Renal pelvis (tissue), 4 donors: ENCODE results near the gene TUBGCP2. TPM values are rescaled to one million over a fixed set of nuclear protein-coding genes. Genes with fewer than 3 reads are reported as not detected.

Experiments used
- DNase-seq: peaks from one replicate; pipeline ENCODE4 v3.0.0-alpha.2; 2013
- polyA plus RNA-seq, 3 donors: library from polyadenylated mRNA; unstranded; fragments of 120-200 nt; gene quantifications; one replicate each; pipeline ENCODE4 v1.2.1, GENCODE V29; 2013; ENCODE audit not compliant: insufficient read length in 3 of 3

The TUBGCP2 gene
- polyA plus RNA-seq, 3 donors: 59.0 to 75.5 (median 74.7) TPM

DNA sequence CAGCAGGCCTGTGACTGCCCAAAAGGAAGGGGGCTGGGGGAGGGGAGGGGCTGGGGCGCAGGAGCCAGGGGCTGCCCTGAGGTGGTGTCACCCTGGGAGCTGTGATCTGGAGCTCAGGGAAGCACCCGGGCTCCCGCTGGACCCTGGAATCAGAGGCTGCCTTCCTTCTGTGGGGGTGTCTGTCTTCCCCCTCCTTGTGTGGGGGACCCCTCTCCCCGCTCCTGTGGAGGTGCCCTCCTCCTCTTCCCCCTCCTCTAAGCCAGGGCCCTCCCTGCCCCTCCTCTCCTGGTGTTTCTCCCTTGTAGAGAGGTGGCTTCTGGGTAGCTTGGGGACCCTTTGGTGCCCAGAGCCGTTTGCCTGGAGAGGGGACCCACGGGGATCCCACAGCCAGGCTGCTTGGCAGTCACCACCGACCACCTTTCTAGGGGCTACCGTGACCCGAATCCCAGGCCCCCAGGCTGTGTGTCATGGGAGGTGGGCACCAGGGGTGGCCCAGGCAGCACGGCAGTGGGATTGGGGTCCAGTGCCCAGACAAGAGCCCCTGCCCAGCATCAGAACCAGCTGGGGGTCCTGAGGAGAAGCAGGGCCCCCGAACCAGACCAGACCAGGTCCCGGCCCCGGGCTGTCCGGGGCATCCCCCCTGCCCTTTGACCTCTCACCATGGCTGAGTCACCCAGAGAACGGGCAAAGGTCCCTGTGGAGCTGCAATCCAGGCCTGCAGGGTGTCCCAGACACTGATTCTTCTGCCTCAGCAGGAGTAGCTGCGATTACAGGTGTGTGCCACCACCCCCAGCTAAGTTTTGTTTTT lies 39.2 kb upstream of the TUBGCP2 start:
- DNase-seq: no peak

DNA sequence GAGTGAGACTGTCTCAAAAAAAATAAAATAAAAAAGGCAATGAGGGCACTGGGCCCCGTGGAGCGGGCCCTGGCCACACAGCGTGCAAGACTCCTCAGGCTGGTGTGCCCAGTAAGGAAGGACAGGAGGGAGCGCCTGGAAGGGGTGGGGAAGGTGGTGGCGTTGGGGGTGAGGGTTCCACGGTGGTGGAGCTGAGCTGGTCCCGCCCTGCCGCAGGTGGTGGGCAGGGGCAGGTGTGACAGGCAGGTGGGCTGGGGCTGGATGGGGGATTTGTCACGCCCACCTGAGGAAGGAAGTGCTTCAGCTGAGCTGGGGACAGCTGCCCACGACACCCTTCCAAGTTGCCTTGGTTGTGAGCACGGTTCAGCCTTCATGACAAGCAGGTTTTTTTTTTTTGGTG lies 37.7 kb upstream of the TUBGCP2 start:
- DNase-seq: no peak

DNA sequence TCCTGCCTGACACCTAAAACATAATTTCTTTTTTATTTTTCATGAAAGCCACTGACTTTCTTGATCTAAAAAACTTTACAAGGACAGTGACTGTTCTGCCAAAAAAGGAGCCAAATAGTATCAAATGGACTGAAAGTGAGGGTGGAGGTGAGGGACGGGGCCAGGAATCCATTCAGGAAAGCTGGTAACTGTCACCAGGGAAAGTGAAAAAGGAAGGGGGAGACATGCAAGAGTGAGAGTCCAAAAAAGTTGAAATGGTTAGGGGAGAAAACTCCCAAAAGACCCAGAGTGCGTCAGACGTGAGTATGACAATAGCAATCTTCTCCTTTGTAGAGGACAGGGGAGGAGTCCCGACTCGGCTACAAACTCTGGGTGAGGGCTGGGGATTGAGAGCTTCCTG lies 35.6 kb upstream of the TUBGCP2 start:
- DNase-seq: no peak

DNA sequence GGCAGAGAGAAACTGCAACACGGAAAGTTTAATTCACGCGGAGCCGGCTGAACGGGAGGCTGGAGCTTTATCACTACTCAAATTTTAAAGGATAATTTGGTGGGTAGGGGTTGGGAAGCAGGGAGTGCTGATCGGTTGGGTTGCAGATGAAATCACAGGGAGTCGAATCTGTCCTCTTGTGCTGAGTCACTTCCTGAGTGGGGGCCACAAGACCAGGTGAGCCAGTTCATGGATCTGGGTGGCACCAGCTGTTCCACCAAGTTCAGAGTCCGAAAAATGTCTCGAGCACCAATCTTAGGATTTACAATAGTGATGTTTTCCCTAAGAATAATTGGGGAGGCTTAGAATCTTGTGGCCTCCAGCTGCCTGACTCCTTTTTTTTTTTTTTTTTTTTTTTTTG lies 34.9 kb upstream of the TUBGCP2 start:
- no peak for DNase-seq

DNA sequence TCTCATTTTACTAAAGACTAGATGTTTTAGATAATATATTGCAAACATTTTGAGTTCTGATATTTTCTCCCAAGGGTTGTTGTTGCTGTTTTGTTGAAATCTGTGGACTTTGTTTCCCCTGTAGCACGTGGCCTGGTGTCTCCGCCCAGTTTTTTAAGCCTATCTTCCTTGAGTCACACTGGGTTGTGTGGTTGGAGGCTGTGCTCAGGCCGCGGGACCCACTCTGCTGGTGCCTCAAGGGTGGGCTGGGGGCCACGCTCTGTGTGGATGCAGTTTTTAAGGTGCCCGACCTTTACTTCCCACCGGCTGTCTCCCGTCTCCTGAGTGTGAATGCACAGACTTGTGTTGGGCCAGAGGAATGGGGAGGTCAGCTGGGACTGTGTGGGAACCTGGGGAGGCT lies 34.3 kb upstream of the TUBGCP2 start:
- no peak for DNase-seq

DNA sequence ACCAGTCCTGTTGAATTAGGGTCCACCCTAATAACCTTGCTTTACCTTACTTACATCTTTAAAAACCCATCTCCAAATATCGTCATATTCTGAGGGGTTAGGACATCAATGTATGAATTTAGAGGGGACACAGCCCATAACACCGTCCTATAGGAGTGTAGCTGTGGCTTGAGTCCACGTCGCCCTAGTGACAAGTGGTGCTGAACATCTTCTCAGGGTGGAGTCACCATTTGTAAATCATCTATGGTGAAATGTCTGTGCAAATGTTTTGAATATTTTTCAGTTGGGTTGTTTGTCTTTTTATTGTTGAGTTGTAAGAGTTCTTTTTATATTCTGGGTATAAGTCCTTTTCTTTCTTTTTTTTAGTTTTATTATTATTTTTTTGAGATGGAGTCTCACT lies 33.3 kb upstream of the TUBGCP2 start:
- no peak for DNase-seq

DNA sequence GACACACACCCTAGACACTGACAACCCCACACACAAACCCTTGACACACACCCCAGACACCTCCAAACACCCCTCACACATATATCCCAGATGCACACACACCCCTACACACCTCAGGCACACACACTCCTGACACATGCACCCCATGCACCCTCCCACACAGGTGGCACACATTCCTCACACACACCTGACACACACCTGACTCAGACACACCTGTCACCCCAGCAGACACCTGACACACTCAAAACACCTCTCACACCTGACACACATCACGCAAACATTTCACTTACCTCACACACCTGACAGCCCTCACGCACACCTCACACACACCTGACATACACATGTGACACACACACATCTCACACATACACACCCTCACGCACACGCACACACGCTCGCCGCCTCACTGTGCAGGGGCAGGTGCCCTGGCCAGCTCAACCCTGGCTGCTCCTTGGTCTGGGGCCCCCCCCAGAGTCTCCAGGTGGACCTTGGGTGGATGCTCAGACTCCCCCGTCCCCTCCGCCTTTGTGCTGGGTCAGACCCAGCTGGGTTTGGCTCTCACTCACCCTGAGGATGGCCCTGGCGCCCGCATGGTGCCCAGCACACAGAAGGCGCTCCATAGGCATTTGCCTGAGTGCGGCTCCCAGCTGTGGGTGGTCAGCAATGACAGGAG lies 31.2 kb upstream of the TUBGCP2 start:
- DNase-seq: no peak

DNA sequence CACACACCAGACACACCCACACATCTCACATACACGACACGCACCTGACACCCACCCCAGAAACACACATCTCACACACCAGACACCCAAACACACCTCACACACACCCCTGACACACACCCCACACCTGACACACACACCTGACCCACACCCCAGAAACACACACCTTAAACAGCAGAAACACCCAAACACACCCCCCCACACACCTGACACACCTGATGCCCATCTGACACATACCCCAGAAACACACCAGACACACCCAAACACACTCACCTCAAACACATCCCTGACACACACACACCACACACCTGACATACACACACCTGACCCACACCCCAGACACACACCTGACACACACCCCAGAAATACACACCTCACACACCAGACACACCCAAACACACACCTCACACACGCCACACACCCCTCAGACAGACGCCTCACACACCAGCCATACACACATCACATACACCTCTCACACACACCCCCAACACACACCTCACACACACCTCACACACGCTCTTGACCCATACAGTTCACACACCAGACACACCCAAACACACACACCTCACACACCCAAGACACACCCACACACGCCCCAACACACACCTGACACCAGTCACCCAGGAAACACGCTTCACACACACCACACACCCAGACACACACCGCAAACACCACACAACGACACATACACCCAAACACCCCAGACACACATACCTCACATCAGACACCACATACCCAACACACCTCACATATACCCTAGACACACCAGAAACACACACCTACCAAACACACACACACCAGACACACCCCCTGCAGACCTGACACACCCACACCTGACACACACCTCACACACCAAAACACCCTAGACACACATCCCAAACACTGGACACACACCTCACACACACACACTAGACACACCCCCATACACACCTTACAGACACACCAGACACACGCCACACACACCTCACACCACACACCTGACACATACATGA lies 29.7 kb upstream of the TUBGCP2 start:
- no peak for DNase-seq

DNA sequence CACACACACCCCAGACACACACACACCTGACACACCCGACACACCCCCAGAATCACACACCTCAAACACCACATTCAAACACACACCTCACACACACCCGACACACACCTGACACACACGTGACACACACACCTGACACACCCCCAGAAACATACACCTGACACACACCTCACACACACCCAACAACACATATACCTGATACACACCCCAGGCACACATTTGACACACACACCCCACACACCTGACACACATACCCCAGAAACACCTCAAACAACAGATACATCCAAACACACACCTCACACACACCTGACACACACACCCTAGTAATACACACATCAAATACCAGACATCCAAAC lies 28.7 kb upstream of the TUBGCP2 start:
- no peak for DNase-seq

DNA sequence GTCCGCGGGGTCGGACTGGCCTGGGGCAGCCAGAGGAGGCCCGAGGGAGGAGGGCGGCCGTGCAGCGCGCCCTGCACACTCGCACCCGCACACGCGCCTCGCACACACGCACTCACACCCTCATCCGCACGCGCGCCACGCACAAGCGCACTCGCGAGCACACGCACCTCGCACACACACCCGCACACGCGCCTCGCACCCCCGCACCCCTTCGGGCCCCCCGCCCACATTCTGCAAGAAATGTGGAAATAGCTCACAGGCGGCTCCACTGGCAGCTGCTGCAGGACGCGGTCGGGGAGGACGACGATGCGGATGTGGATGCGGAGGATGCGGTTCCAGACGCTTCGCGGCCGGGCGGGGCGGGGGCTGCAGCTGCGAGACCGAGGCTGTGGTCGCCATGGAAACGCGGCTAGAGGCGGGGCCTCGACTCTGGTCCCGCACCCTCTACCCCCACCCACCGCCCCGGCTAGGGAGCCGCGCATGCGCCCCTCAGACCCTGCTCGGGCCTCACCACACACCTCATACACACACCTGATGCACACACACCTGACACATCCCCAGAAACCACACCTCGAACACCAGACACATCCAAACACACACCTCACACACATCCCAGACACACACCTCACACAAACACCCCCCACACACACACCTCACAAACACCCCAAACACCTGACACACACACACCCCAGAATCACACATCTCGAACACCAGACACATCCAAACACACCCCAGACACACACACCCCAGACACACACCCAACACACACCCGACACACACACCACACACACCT lies 28.1 kb upstream of the TUBGCP2 start, which contains the start of gene CALY:
TSS of gene CALY (minus strand) at position 320 of the 793 bp plus-strand sequence. CDS start 7,907 bp downstream, outside the sequence.
- DNase-seq: no peak

DNA sequence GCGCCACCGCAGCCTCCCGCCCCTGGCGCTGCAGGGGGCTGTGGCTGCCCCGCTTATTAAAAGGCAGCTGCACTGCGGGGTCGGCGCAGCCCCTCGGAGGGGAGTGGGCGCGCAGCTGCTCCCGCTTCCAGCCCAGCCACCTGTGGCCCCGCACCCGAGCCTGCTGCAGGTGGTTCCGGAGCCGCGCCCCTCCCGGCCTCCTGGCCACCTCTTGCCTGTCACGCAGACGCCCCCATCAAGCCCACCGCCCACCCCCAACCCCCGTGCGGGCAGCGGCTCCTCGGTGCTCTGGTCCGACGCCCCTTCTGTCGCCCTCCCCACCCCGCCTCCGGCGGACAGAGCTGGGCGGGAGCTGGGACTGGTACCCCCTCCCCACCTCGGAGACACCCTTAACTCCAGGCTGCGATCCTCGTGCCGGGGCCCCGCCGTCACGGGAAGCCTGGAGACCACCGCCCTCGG lies 27.5 kb upstream of the TUBGCP2 start:
- DNase-seq: no peak

DNA sequence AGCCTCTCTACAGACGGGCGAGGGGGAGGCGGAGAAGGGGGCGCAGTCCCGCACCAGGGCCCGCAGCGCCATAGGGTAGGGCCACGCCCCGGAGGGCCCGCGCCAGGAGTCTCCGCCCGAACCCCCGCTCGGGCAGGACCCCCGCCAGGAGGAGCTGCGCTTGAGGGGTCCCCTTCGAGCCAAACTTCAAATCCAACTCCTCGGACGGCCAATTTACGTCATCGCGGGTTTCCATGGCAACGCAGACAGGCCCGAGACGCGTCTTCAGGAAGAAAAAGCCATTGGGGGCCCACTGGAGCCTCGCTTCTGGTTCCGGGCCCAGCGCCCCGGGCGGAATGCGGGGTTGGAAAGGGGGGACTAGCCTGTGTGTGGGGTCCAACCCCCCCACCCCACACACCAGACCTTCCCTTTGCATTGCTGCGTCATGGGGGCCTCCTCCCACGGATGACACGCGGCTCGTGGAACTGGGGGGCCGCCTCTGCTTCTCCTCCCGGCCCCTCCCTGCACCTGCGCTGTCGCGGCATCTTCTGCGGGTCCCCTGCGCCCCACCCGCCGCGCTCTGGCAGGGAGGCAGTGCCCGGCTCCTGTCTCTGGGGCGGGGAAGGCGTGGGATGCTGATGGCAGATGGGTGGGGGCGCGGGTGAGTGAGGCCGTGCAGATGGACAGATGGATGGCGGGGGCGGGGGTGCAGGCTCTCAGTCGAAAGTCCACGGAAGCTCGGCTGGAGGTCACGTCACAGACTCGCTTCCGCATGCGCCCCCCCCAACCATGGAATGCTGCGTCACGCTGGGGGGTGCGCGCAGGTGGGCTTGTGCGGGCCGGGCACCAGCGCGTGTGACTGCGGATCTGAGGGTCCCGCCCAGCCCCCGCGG lies 26.8 kb upstream of the TUBGCP2 start:
- peak; percentile 67 for DNase-seq

DNA sequence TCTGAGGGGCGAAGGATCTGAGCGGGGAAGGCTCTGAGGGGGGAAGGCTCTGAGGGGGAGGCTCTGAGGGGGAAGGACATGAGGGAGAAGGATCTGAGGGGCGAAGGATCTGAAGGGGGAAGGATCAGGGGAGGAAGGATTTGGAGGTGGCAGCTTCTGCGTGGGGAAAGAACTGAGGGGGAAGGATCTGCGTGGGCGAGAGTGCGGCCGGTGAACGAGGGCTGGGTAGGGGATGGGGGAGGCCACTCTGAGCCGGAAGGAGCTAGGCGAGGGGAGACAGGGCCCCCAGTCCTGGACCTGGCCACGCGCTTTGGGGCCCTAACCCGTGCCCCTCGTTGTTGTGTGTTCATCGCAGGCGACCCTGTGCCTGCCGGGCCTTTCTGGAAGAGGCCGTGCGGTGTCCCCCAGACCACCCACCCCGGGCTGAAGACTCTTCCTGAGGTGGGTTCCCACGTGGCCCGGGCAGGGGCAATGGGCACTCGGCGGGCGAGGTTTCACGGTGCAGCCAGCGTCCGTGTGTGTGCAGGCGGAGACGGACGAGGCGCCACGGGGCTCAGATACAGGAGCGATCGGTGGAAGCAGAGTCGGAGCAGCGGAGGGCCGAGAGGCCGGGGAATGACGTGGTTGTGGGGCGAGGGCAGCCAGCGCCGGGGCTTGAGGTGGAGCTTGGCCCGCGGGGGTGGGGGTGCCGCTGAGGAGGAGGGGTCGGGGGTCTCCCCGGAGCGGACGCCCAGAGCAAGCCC lies 26.0 kb upstream of the TUBGCP2 start:
- DNase-seq: no peak

DNA sequence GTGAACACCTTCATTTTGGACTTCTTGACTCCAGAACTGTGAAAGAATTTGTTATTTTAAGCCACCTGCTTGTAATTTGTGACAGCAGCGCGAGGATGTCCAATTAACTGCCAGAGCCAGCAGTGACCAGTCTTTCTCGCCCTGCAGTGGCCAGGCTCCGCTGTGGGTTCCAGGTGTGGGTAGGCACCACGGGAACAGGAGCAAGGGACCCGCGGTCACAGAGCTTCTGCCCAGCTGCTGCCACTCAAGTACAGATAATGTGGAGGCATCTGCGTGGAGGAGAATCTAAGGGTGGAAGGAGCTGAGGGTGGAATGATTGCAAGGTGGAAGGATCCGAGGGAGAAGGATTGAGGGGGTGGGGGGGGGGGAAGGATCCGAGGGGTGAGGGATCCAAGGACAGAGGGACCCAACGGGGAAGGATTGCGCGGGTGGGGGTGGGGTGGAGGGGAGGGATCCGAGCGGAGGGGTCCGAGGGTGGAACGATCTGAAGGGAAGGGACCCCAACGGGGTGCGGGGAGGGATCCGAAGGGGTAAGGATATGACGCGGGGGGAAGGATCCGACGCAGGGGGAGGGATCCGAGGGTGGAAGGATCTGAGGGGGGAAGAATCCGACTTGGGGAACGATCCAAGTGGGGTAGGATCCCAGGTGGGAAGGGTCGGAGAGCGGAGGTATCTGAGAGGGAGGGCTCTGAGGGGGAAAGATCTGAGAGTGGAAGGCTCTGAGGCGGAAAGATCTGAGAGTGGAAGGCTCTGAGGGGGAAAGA lies 24.4 kb upstream of the TUBGCP2 start:
- DNase-seq: no peak

DNA sequence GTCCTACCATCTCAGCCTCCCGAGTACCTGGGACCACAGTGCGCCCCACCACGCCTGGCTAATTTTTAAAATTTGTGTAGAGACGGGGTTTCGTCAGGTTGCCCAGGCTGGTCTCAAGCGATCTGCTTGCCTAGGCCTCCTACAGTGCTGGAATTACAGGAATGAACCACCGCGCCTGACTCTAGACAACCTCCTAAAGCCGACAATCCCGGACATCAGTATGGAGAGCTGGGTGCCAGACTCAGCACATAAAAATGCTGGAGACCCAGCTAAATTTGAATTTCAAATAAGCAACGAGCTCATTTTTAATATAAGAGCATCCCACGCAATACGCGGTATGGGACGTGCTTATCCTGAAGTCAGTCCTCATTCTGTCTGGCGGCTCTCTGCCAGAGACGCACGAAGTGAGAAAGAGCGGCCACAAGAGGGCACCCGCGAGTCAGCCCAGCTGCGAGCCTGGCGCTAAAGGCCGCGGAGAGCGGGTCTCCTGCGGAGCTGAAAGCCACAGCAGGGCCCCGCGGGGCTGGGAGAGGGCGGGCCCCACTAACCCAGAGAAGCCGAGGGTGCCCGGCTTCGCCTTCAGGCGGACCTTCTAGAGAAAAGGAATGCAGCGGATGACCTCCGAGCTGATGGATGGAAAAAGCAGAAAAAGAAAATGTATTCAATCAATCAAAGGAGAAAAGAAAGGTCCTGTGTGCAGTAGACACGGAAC lies 21.0 kb upstream of the TUBGCP2 start:
- DNase-seq: peak; percentile 79

DNA sequence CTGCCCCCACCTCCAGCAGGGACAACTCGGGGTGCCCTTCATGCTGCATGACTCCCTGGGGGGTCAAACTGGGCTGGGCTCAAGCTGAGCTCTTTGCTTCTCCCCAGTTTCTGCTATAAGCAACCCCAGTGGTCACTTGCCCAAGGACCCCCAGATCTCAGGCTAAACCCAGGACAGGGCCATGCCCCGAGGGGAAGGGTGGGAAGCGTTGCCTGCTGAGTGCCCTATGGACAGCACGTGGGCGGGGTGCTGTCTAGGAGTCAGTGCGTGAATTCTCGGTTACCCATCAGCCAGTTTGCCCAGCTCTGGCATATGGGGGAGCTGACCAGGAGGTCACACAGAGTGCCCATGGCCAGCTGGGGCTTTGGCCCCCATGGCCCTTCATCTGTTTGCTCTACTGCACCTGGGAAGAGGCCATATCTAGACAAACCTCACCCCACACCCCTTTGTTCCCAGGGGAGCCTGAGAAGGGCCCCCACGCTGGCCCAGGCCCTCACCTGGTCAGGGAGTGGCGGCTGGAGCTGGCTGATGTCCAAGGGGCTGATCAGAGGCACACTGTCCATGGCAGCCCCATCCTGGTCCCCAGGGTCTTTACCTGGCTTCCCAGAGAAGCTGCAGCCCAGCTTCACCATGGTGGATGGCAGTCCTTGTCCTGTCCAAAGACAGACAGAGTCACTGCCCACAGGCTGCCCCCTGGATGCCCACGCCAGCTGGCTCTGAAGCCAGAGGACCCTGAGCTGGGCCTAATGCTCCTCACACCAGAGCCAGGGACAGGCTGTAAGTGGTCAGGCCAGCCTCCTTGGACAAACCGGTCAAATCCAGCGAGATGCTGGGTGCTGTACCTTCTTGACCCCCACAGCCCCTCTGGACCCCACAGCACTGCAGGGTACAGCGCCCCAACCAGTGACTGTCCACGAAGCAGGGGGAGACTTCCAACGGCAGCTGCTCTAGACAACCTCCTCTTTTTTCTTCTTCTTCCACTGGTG lies 20.0 kb upstream of the TUBGCP2 start:
- DNase-seq: no peak
